Stimulated activated CD8-positive, alpha-beta memory T cell treated with anti-CD3 and anti-CD28 coated beads, Interleukin-12 subunit alpha, Interleukin-12 subunit beta, amount 100 ng/mL, for 4 hours (primary cell): ENCODE measurements around the gene SSBP2.

Experiments used
- DNase-seq: peaks from one replicate; pipeline ENCODE4 v3.0.0-alpha.2; 2020; ENCODE audit warnings: low read depth

The SSBP2 gene

DNA sequence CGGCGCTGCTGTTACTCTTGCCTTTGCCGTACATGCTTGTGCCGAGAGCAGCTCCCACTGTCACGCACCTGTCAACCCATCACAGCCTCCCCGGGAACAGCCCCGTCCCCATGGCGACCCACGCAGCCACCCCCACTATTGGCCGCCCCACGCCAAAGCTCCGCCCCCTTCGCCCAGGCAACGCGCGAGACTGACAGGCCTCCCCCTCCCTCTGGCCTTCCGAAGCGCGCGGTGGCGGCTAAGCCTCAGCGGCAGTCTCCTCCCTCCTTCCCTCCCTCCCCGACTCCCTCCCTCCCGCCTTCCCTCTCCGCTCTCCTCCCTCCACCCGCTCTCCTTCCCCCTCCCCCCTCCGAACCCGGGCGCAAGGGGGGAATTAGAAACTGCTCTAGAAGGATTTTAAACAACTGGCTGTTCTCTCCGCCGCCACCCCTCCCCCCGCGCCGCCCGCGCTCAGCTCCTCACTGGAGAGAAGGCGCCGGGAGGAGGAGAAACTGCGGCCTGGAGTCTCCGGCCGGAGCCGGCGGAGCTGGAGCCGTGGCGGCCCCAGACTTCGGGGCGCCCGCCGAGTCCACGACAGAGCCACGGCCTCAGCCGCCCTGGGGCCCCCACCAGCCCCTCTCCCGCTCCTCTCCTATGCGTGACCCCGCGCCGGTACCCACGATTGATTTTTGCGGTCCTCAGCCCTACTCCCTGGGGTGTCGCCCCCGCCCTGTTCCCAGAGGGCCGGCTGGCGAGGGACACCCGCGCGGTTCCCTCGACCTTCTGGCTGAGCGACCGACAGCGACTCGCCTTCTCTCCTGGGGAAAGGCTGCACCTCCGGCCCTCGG is at the start of gene SSBP2:
TSS of gene SSBP2 (minus strand) at position 89 of the 827 bp plus-strand sequence. CDS start at position 34, 55 bp downstream.
- peak; percentile 98 for DNase-seq

- DNase-seq, result no peak
These were observed 44.8 kb upstream of the SSBP2 start for GRCh38 chr5:81795666-81796065.

- no peak for DNase-seq
These were observed 43.3 kb upstream of the SSBP2 start for GRCh38 chr5:81794226-81794625.

GRCh38 chr5:81790336-81790735 is 39.4 kb upstream of the SSBP2 start:
- DNase-seq, result no peak

- DNase-seq, result no peak
These were observed 38.1 kb upstream of the SSBP2 start for GRCh38 chr5:81789033-81789432.

- no peak for DNase-seq
These were observed 37.4 kb upstream of the SSBP2 start for GRCh38 chr5:81788329-81788728.

DNA sequence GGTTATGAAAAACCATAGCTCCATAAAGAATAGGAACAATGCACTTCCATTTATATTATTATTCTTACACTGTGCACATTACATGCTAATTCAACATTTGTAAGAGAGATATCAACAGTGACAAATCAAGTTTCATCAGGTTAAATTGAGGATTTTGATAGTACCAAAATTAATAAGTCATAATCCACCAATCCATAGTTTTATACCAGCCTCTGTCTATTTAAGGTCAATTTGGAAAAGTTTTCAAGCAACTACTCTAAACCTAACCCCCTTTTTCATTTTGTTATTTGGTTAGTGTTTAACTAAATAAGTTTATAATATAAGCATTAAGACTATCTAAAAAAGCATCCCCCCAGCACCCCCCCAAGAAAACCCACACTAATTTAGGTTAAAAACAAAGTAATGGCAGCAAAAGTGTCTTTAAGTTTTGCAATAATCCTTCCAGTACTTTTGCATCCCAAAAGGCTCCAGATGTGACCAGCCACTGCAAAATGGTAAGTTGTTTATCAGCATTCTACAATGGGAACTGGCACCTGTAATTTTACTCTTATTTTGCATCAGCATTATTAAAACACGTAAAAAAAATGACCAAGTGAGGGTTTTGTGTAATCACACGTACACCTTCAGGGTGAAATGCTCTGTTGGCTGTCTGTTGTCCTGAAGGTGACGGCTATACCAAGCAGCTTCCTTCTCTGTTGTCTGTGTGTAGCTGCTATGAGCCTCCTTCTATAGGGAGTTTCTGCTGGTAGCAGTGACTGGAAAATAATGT is 36.8 kb upstream of the SSBP2 start:
- DNase-seq, result no peak

GRCh38 chr5:81786991-81787390 is 36.1 kb upstream of the SSBP2 start:
- no peak for DNase-seq

GRCh38 chr5:81786496-81786895 is 35.6 kb upstream of the SSBP2 start:
- DNase-seq, result no peak

- DNase-seq, result no peak
These were observed 34.4 kb upstream of the SSBP2 start for GRCh38 chr5:81785322-81785721.

GRCh38 chr5:81783401-81783800 is 32.5 kb upstream of the SSBP2 start:
- no peak for DNase-seq

DNA sequence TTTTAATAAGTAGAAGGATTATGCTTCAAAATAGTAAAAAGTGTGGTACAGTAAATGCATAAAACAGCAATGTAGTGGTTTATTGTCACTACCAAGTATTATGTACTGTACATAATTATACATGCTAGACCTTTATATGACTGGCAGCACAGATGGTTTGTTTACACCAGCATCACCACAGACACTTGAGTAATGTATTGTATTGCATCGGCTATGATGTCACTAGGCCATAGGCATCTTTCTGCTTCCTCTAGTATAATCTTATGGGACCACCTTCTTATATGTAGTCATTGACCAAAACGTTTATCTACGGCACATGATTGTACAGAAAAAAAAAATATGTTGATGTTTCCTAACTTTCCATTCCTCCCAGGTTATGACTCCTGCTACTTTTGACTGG is 31.9 kb upstream of the SSBP2 start:
- DNase-seq, result no peak

- DNase-seq, result no peak
These were observed 29.0 kb upstream of the SSBP2 start for GRCh38 chr5:81779916-81780266.

GRCh38 chr5:81779125-81779915 is 28.4 kb upstream of the SSBP2 start:
- peak; percentile 2 for DNase-seq

- no peak for DNase-seq
These were observed 27.7 kb upstream of the SSBP2 start for GRCh38 chr5:81778642-81779041.

DNA sequence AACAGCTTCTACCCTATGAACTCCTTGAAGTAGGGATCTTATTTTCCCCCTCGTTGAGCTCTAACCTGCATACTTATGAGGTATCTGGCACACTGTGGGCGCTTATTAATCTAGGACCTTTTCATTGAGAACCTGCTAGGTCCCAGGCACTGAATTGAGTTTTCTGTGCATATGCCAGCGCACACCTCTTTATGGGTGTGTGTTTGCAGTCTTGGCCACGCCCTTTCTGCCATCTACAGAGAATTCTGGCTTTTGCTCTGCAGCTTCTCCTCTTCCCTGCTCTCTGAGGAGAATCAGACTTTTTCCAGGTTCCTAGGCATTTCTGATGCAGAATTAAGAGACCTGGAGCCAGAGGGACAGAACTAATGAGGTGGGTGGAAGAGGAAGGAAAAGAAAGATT is 25.4 kb upstream of the SSBP2 start:
- DNase-seq, result no peak

DNA sequence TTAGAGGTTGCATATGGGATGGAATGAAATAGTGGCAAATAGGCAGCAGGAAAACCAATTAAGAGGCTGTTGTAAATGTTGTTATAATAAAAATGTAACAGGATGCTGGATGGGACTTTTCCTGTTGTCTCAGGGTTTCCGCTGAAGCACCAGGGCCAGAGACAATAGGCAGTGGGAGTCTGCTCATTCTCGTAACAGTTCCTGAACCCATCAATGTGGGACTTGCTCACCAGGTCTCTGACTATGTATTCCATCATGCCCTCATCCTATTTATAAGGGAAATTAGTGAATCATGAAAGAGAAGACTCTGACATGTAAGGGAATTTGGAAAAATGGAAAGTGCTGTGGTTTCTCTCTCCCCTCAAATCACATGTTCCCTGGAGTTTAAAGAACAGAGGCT is 23.5 kb upstream of the SSBP2 start:
- DNase-seq, result no peak

DNA sequence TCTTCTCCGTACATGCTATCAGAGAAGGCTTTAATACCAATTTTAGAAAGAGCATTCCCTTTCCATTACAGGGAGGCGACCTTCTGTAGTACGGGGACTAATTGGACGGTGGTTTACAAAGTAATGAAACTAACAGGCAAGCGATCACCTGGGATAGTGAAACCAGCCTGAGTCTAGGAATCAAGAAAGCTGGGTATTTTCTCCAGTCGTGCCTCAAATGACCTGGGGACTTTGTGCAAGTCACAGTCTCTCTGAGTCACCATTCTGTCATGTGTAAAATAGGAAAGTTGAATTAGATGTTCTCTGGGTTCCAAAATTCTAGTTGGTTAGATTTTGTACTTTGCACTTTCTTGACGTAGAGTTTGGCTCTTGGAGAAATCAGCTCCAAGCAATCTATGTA is 22.7 kb upstream of the SSBP2 start:
- no peak for DNase-seq

DNA sequence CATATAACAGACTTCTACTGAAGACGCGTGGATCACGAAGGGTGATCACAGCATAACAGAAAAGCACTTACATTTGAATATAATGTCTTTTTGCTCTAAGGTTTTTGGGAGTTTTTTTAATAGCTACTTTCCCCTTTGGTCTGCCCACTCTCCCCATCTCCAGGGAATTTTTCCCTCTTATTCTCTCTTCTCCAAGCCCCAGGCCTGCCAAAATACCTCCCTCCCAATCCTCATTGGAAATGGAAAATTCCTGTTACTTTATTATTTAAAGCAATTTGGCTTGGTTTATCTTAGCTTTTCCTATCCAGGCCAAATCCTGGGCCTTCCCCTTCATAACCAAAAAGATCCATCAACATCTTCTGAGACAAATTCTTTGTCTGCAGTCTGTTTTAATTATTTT is 22.3 kb upstream of the SSBP2 start:
- DNase-seq, result no peak

GRCh38 chr5:81772488-81772887 is 21.6 kb upstream of the SSBP2 start:
- DNase-seq, result no peak

DNA sequence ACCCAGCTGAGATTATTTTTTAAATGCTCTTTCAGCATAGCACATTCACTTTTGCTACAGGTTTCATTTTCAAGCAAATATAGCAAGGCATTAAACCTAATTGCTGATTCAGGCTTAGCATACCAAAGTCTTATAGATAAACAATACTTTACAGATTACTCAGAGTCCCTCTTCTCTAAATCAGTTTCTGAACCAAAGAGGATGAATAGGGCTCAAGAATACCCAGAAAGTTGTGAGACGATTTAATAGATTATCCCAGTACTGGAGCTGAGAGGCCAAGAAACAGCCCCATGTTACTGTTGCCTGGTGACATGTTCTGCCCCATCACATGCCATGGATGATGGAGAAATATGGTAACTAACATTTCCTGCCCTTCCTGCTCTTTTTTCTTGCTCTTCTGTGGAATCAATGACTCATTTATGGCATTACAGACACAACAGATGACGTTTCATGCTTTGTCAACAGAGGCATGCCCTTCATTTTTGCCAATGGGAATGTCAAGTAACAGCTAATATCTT is 18.1 kb upstream of the SSBP2 start:
- no peak for DNase-seq

- DNase-seq, result no peak
These were observed 17.0 kb upstream of the SSBP2 start for GRCh38 chr5:81767938-81768337.
